CD4-positive, alpha-beta T cell treated with Interleukin-17A for 4 hours (primary cell): Measurements from ENCODE around the gene SLC13A5.
"Not testable (repeated sequence)": the region's sequence is repeated elsewhere in the genome, so short reads cannot be mapped to it uniquely, and the experiment has no call there.

Experiments
- DNase-seq: peaks from one replicate; pipeline ENCODE4 v3.0.0-alpha.2; 2020; ENCODE audit warnings: mixed read lengths

Gene SLC13A5

GRCh38 chr17:6710317-6710716 is 2.9 kb downstream of the SLC13A5 start:
- DNase-seq, result no peak

- DNase-seq, result no peak
Observed at GRCh38 chr17:6708357-6708961, 4.7 kb downstream of the SLC13A5 start.

GRCh38 chr17:6706996-6707395 is 6.2 kb downstream of the SLC13A5 start:
- DNase-seq, result no peak

- DNase-seq, result no peak
Observed at GRCh38 chr17:6706499-6706898, 6.7 kb downstream of the SLC13A5 start.

- no peak for DNase-seq
Observed at GRCh38 chr17:6704470-6705052, 8.6 kb downstream of the SLC13A5 start.

GRCh38 chr17:6703751-6704150 is 9.4 kb downstream of the SLC13A5 start:
- no peak for DNase-seq

GRCh38 chr17:6702567-6703215 is 10.5 kb downstream of the SLC13A5 start:
- DNase-seq, result no peak

- peak; percentile 56 for DNase-seq
Observed at GRCh38 chr17:6701719-6702118, 11.4 kb downstream of the SLC13A5 start.

GRCh38 chr17:6700948-6701307 is 12.2 kb downstream of the SLC13A5 start:
- no peak for DNase-seq

- no peak for DNase-seq
Observed at GRCh38 chr17:6699997-6700947, 12.9 kb downstream of the SLC13A5 start.

GRCh38 chr17:6698004-6698403 is 15.2 kb downstream of the SLC13A5 start:
- DNase-seq, result no peak

- no peak for DNase-seq
Observed at GRCh38 chr17:6696906-6697305, 16.3 kb downstream of the SLC13A5 start.

- DNase-seq, result no peak
Observed at GRCh38 chr17:6695565-6695964, 17.6 kb downstream of the SLC13A5 start.

- DNase-seq, result no peak
Observed at GRCh38 chr17:6695051-6695450, 18.1 kb downstream of the SLC13A5 start.

GRCh38 chr17:6691958-6692357 is 21.2 kb downstream of the SLC13A5 start:
- not testable (repeated sequence) for DNase-seq

GRCh38 chr17:6691546-6691945 is 21.6 kb downstream of the SLC13A5 start:
- no peak for DNase-seq

GRCh38 chr17:6690641-6691040 is 22.5 kb downstream of the SLC13A5 start:
- DNase-seq, result no peak

- no peak for DNase-seq
Observed at GRCh38 chr17:6688944-6689343, 24.2 kb downstream of the SLC13A5 start.

GRCh38 chr17:6686026-6686425 is 27.1 kb downstream of the SLC13A5 start:
- no peak for DNase-seq

- no peak for DNase-seq
Observed at GRCh38 chr17:6684881-6685767, 28.0 kb downstream of the SLC13A5 start.

GRCh38 chr17:6684460-6684783 is 28.7 kb downstream of the SLC13A5 start:
- DNase-seq, result no peak

GRCh38 chr17:6683730-6684459 is 29.3 kb downstream of the SLC13A5 start:
- DNase-seq, result no peak
